GM12878 (cell line): ENCODE data around the gene NLRP14. TPM values are rescaled to one million over a fixed set of nuclear protein-coding genes. Genes with fewer than 3 reads are reported as not detected.

ENCODE experiments used
- ATAC-seq: fragments of 200-7000 bp; cut with Tn5 transposase; 3 replicates; pipeline ENCODE4 v1.9.1; 2020; ENCODE audit warnings: mild to moderate bottlenecking, moderate library complexity
- BruUV-seq: library from RNA; stranded (reverse); fragments of 400-500 nt; replicated peaks from 2 replicates; lab custom pipeline; 2021; lab: Mats Ljungman, UMichigan
- CTCF ChIA-PET: fragments of 300-600 bp; sonication (Branson Sonifier 250); formaldehyde crosslinking; extraction: SDS; loops from one replicate; lab custom pipeline; 2021; ENCODE audit warnings: inconsistent platforms; lab: Yijun Ruan, JAX
- POLR2A ChIA-PET: fragments of 350-600 bp; formaldehyde crosslinking; extraction: SDS; loops from one replicate; lab custom pipeline; 2021; ENCODE audit warnings: inconsistent platforms; lab: Charles Lee
- RAD21 ChIA-PET: fragments of 300-600 bp; sonication (Branson Sonifier 250); formaldehyde crosslinking; loops from one replicate; lab custom pipeline; 2023; ENCODE audit warnings: antibody characterized with exemption; ENCODE audit not compliant: unreplicated experiment; lab: Charles Lee
- SMC1A ChIA-PET: fragments of 300-600 bp; sonication (Branson Sonifier 250); formaldehyde crosslinking; loops from one replicate; lab custom pipeline; 2023; ENCODE audit not compliant: unreplicated experiment, uncharacterized antibody; lab: Charles Lee
- DNase-seq: peaks from one replicate; pipeline ENCODE4 v3.0.0-alpha.2; 2011; ENCODE audit warnings: low read depth, low spot score
- FAIRE-seq: peaks from 3 replicates; lab custom pipeline; 2011; peaks lifted over from hg19 to GRCh38; lab: Jason Lieb, UNC
- H2AFZ ChIP-seq: 2 replicates; pipeline ENCODE4 v1.6.0; 2011; ENCODE audit warnings: low read depth, low read length, control low read depth; ENCODE audit not compliant: control insufficient read depth
- H3K27ac ChIP-seq: 2 replicates; pipeline ENCODE4 v1.5.1; 2011; ENCODE audit warnings: control low read depth; ENCODE audit not compliant: control insufficient read depth, insufficient read depth
- H3K27me3 ChIP-seq, 2 experiments: replicated peaks in 1 of 2; 2 replicates each; pipeline versions ENCODE4 v1.6.0 to v1.6.1; 2011; ENCODE audit warnings: low read length in 1 of 2; ENCODE audit not compliant: control insufficient read depth in 2 of 2, insufficient read depth in 2 of 2
- H3K36me3 ChIP-seq, 2 experiments: 2 replicates each; pipeline ENCODE4 v1.5.1; 2011; ENCODE audit warnings: low read length in 1 of 2; ENCODE audit not compliant: control insufficient read depth in 2 of 2, insufficient read depth in 2 of 2
- H3K4me1 ChIP-seq: 2 replicates; pipeline ENCODE4 v1.6.1; 2011; ENCODE audit warnings: mild to moderate bottlenecking, low read length, moderate library complexity, mixed read lengths; ENCODE audit not compliant: control insufficient read depth, insufficient read depth
- H3K4me2 ChIP-seq: 2 replicates; pipeline ENCODE4 v1.6.0; 2011; ENCODE audit warnings: control low read depth; ENCODE audit not compliant: control insufficient read depth, insufficient read depth
- H3K4me3 ChIP-seq: fragments of 200-600 bp; sonication (generic); 2 replicates; pipeline ENCODE4 v1.5.1; 2016
- H3K79me2 ChIP-seq: 2 replicates; pipeline ENCODE4 v1.6.0; 2011; ENCODE audit warnings: low read length; ENCODE audit not compliant: control insufficient read depth, insufficient read depth
- H3K9ac ChIP-seq: 2 replicates; pipeline ENCODE4 v1.8.0; 2011; ENCODE audit warnings: low read length, control low read depth, mixed read lengths; ENCODE audit not compliant: control insufficient read depth, insufficient read depth
- H3K9me3 ChIP-seq: replicated peaks from 3 replicates; pipeline ENCODE4 v1.5.1; 2011; ENCODE audit warnings: mild to moderate bottlenecking, low read length; ENCODE audit not compliant: control insufficient read depth, insufficient read depth
- H4K20me1 ChIP-seq: 2 replicates; pipeline ENCODE4 v1.6.0; 2011; ENCODE audit not compliant: control insufficient read depth, insufficient read depth
- BCL11A ChIP-seq: IDR thresholded peaks from 2 replicates; pipeline ENCODE4 v1.6.1; 2011; ENCODE audit warnings: low read depth, low read length
- BMI1 ChIP-seq: fragments of 450-650 bp; IDR thresholded peaks from 2 replicates; pipeline ENCODE4 v1.6.1; 2016; ENCODE audit warnings: mild to moderate bottlenecking, moderate library complexity, borderline replicate concordance
- NBN ChIP-seq: fragments of 450-650 bp; IDR thresholded peaks from 2 replicates; pipeline ENCODE4 v1.6.1; 2016
- NR2F1 ChIP-seq: fragments of 450-650 bp; conservative IDR thresholded peaks from 2 replicates; pipeline ENCODE4 v1.6.1; 2017; ENCODE audit warnings: mild to moderate bottlenecking
- PAX5 ChIP-seq: IDR thresholded peaks from 2 replicates; pipeline ENCODE4 v1.6.1; 2011; ENCODE audit warnings: low read depth, low read length, borderline replicate concordance
- RAD21 ChIP-seq: IDR thresholded peaks from 2 replicates; pipeline ENCODE4 v1.6.1; 2011; ENCODE audit warnings: mild to moderate bottlenecking, low read depth, low read length, moderate library complexity; ENCODE audit not compliant: insufficient read depth
- TCF7 ChIP-seq: IDR thresholded peaks from 2 replicates; pipeline ENCODE4 v1.6.1; 2014; ENCODE audit warnings: antibody characterized with exemption, borderline replicate concordance
- YBX1 ChIP-seq: fragments of 450-650 bp; IDR thresholded peaks from 2 replicates; pipeline ENCODE4 v1.6.1; 2016; ENCODE audit warnings: antibody characterized with exemption
- YY1 ChIP-seq: IDR thresholded peaks from 2 replicates; pipeline ENCODE4 v1.6.1; 2011; ENCODE audit warnings: low read depth, mild to moderate bottlenecking, low read length
- ZSCAN29 ChIP-seq: fragments of 450-650 bp; IDR thresholded peaks from 2 replicates; pipeline ENCODE4 v1.6.1; 2017; ENCODE audit warnings: mild to moderate bottlenecking, moderate library complexity
- WGBS: methylation state at CpG from one replicate; pipeline ENCODE4 v1.1.6; 2016; ENCODE audit warnings: low lambda C conversion rate; ENCODE audit not compliant: insufficient replicate concordance, insufficient coverage; ENCODE audit errors: missing lambda C conversion rate; 5-methylcytosine and 5-hydroxymethylcytosine counted together
- in situ Hi-C: fragments of 300-500 bp; cut with MboI; formaldehyde crosslinking; loops from 9 replicates; pipeline ENCODE4 v1.14.3; 2018; ENCODE audit warnings: mixed read lengths
- intact Hi-C: fragments of 100-400 bp; cut with micrococcal nuclease; formaldehyde crosslinking; loops from one replicate; pipeline ENCODE4 v1.14.2; 2022; ENCODE audit not compliant: unreplicated experiment
- polyA plus RNA-seq, 11 experiments: library from polyadenylated mRNA; depleted of rRNA in 4 of 11; unstranded in 6 of 11; stranded (reverse) in 5 of 11; fragments of >200 nt; fragmentation: Nextera tagmentation in 4 of 11; fragmentation: Illumina TruSeq in 1 of 11; extraction: Ambion mirVana in 4 of 11; extraction: Trizol in 1 of 11; gene quantifications; 1 replicate in 1 of 11; 2 replicates in 10 of 11; pipeline versions ENCODE4 v1.2.1 to v1.2.3, GENCODE V29; 2011 to 2016; ENCODE audit warnings: inconsistent platforms in 2 of 11, missing spikeins in 2 of 11, low read depth in 1 of 11
- total RNA-seq, 4 experiments: library from RNA; depleted of rRNA in 3 of 4; stranded (reverse); fragments of >200 nt in 3 of 4; fragmentation: Illumina TruSeq in 1 of 4; extraction: Trizol in 1 of 4; gene quantifications; 2 replicates each; pipeline versions ENCODE4 v1.2.1 to v1.2.3, GENCODE V29; 2013 to 2021
- TF ChIP-seq, protein P1 (sequence below): IDR thresholded peaks from 2 replicates; pipeline ENCODE4 v1.6.1; 2012; ENCODE audit warnings: low read depth, low read length, improper control_type of control experiment
- TF ChIP-seq, protein P2 (sequence below): IDR thresholded peaks from 2 replicates; pipeline ENCODE4 v1.6.1; 2011; ENCODE audit warnings: low read depth, mild to moderate bottlenecking, low read length, moderate library complexity, borderline replicate concordance; ENCODE audit errors: extremely low read depth
- TF ChIP-seq, protein P3 (sequence below): fragments of 450-650 bp; IDR thresholded peaks from 2 replicates; pipeline ENCODE4 v1.6.1; 2016; ENCODE audit warnings: mild to moderate bottlenecking, moderate library complexity, borderline replicate concordance

NLRP14 gene
- total and polyA plus RNA-seq, 10 of the 15 experiments (the other 5 are each of a cell fraction or from before 2014, with no cell fraction given) = 0.02 to 0.12 (median 0.04) TPM; not detected in 3

DNA sequence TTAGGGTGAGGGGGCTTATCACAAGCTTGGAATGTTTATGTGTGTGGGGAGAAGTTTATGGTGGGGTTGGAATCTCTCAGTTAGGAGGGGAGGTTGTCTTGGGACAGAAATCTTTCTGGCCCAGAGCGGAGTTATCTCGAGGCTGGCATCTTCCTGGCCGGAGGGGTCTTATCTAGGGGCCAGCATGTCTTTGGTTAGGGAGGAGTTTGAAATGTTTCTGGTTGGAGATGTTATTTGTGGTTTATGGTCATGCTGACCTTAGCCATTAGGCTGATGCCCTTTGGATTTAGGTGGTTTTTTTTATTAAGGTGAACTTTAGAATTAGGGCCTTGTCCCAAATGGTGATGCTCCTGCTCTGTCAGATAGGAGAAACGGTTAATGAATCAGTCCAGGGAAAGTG lies 60.6 kb downstream of the NLRP14 start:
- ATAC-seq (no peak), DNase-seq (no peak), FAIRE-seq (no peak)
- Histone ChIP-seq H3K4me2 (no peak overlapping the region), H2AFZ (no peak overlapping the region), H4K20me1 (no peaks in the 10 kb centered on the region), H3K36me3 (no peaks in the 10 kb centered on the region), H3K27ac (no peak overlapping the region), H3K4me3 (no peak overlapping the region), H3K27me3 (no peaks in the 10 kb centered on the region), H3K79me2 (no peaks in the 10 kb centered on the region), H3K4me1 (no peaks in the 10 kb centered on the region), H3K9ac (no peak overlapping the region), H3K9me3 (no peaks in the 10 kb centered on the region)
- BruUV-seq = no TSS peak
- ChIA-PET POLR2A (no interaction called here), RAD21 (no interaction called here), SMC1A (no interaction called here), CTCF (no interaction called here)
- 23% methylated on average over 4 of the region's 4 CpGs for WGBS
- TF ChIP-seq YY1 = no peak
- TF ChIP-seq, protein P1, sequence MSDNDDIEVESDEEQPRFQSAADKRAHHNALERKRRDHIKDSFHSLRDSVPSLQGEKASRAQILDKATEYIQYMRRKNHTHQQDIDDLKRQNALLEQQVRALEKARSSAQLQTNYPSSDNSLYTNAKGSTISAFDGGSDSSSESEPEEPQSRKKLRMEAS = no peak
- TF ChIP-seq YBX1 = no peak
- TF ChIP-seq, protein P2, sequence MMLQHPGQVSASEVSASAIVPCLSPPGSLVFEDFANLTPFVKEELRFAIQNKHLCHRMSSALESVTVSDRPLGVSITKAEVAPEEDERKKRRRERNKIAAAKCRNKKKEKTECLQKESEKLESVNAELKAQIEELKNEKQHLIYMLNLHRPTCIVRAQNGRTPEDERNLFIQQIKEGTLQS = no peak
- in situ Hi-C loops (no loop called here), intact Hi-C loops (no loop called here)

DNA sequence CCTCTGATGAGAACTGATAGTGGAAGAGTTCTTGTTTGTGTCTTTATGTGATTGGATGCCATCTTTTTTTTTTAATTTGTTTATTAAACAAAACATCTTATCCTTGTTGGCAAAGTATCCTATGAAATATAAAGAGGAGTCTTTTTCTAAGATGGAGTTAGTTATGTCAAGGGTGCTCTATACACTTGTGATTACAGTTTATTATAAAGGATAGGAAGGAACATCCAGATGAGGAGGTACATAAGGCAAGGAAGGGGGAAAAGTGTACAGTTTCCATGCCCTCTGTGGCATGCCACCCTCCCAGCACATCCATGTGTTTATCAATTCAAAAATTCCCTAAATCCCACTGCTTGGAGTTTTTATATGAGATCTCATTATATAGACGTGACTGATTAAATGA lies 61.2 kb downstream of the NLRP14 start:
- FAIRE-seq (no peak), DNase-seq (no peak), ATAC-seq (no peak)
- ChIA-PET POLR2A (no interaction called here), SMC1A (no interaction called here), CTCF (no interaction called here), RAD21 (no interaction called here)
- Histone ChIP-seq H3K4me3 (no peak overlapping the region), H3K79me2 (no peaks in the 10 kb centered on the region), H3K36me3 (no peaks in the 10 kb centered on the region), H3K27me3 (no peaks in the 10 kb centered on the region; a peak in 1 of 4 replicates), H4K20me1 (no peaks in the 10 kb centered on the region), H3K4me1 (no peaks in the 10 kb centered on the region), H2AFZ (no peak overlapping the region), H3K4me2 (no peak overlapping the region), H3K9ac (no peak overlapping the region), H3K27ac (no peak overlapping the region), H3K9me3 (no peaks in the 10 kb centered on the region)
- intact Hi-C loops (no loop called here), in situ Hi-C loops (no loop called here)
- BruUV-seq = no TSS peak
- WGBS = 0% methylated on average over 1 of the region's 1 CpG
- TF ChIP-seq PAX5 (no peak), BMI1 (no peak), ZSCAN29 (no peak), NR2F1 (no peak), NBN (no peak), BCL11A (no peak), RAD21 (no peak), TCF7 (no peak)
- TF ChIP-seq, protein P3, sequence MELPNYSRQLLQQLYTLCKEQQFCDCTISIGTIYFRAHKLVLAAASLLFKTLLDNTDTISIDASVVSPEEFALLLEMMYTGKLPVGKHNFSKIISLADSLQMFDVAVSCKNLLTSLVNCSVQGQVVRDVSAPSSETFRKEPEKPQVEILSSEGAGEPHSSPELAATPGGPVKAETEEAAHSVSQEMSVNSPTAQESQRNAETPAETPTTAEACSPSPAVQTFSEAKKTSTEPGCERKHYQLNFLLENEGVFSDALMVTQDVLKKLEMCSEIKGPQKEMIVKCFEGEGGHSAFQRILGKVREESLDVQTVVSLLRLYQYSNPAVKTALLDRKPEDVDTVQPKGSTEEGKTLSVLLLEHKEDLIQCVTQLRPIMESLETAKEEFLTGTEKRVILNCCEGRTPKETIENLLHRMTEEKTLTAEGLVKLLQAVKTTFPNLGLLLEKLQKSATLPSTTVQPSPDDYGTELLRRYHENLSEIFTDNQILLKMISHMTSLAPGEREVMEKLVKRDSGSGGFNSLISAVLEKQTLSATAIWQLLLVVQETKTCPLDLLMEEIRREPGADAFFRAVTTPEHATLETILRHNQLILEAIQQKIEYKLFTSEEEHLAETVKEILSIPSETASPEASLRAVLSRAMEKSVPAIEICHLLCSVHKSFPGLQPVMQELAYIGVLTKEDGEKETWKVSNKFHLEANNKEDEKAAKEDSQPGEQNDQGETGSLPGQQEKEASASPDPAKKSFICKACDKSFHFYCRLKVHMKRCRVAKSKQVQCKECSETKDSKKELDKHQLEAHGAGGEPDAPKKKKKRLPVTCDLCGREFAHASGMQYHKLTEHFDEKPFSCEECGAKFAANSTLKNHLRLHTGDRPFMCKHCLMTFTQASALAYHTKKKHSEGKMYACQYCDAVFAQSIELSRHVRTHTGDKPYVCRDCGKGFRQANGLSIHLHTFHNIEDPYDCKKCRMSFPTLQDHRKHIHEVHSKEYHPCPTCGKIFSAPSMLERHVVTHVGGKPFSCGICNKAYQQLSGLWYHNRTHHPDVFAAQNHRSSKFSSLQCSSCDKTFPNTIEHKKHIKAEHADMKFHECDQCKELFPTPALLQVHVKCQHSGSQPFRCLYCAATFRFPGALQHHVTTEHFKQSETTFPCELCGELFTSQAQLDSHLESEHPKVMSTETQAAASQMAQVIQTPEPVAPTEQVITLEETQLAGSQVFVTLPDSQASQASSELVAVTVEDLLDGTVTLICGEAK = no peak
